ENCODE measurements around the gene NKX2-2. TPM values are rescaled to one million over a fixed set of nuclear protein-coding genes. Genes with fewer than 3 reads are reported as not detected.

Gene NKX2-2
- total RNA-seq, 4 donors from 2014 or later: 1.7 to 3.9 (median 2.9) TPM

- Histone ChIP-seq H3K27me3 (peaks cover 0 to 77% of the 10 kb centered on the region in 2 donors), H3K27ac (no peak overlapping the region), H3K9me3 (peaks cover 0 to 4% (median 0%) of the 10 kb centered on the region in 4 donors), H3K36me3 (no peaks in the 10 kb centered on the region), H3K4me1 (peaks cover 0 to 60% (median 8%) of the 10 kb centered on the region in 4 donors), H3K4me3 (peak overlapping the region in 2 of 4 donors; percentile 24 to 26)
- TF ChIP-seq POLR2A (IDR thresholded peaks at IDR 0.05) (no peak), CTCF (IDR thresholded peaks at IDR 0.05) (no peak)
- DNase-seq: peak in 1 of 3 donors; percentile 50
These were observed 642 bp downstream of the NKX2-2 start for GRCh38 chr20:21513181-21513663.

DNA sequence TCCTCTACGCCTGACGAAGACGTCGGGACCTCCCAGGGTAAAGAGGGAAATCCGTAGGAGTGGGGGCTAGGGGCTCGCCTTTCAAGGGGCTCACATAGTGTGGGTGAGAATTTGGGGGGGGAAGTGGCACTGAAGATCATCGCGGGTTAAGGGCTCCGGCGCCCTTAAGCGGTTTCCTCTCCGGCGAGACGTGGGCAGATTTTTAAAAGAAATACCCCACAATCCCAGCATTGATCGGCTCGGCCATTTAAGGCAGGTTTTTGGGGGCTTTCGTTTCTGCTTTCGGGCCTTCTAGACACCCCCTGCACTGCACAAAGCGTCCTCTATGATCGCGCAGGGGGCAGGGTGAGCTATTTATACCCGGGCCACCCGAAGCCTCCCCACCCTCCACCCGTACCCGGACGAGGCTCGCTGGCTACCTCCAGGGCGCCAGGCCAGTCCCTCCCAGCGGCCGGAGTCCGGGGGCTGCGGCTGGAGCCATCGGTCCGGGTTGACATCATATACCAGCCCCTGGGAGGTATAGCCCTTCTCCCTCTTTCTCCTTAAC is 1.2 kb downstream of the NKX2-2 start:
- peak overlapping the region in 2 of 4 donors; percentile 20 to 24 for H3K4me3 ChIP-seq
- TF ChIP-seq POLR2A (IDR thresholded peaks at IDR 0.05) (no peak), CTCF (IDR thresholded peaks at IDR 0.05) (no peak)
- H3K27me3 ChIP-seq: peaks cover 0 to 79% of the 10 kb centered on the region in 2 donors
- no peaks in the 10 kb centered on the region for H3K36me3 ChIP-seq
- peaks cover 0 to 4% (median 0%) of the 10 kb centered on the region in 4 donors for H3K9me3 ChIP-seq
- no peak for DNase-seq
- H3K27ac ChIP-seq: no peak overlapping the region
- peaks cover 0 to 60% (median 8%) of the 10 kb centered on the region in 4 donors for H3K4me1 ChIP-seq

DNA sequence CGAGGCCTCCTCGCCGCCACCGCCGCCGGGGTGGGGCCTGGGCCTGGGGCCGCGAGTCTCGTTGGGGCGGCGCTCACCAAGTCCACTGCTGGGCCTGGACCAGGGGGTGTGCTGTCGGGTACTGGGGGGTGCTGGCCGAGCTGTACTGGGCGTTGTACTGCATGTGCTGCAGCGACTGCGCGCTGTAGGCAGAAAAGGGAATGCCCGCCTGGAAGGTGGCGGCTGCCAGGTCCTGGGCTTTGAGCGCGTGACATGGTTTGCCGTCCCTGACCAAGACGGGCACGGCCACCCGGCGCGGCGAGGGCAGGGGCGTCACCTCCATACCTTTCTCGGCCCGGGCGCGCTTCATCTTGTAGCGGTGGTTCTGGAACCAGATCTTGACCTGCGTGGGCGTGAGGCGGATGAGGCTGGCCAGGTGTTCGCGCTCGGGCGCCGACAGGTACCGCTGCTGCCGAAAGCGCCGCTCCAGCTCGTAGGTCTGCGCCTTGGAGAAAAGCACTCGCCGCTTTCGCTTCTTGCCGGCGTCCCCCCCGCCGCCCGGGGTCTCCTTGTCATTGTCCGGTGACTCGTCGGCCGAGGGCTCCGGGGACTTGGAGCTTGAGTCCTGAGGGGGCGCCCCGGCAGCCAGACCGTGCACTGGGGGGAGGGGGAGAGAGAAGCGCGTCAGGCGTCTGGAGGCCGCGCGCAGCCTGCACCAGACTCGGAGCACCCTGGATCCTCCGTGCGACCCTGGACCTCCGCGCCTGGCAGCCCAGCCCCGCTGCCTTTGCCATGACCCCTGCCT is 1.8 kb downstream of the NKX2-2 start:
- Histone ChIP-seq H3K27me3 (peaks cover 0 to 81% of the 10 kb centered on the region in 2 donors), H3K4me3 (peak overlapping the region in 2 of 4 donors; percentile 19 to 20), H3K4me1 (peaks cover 0 to 60% (median 8%) of the 10 kb centered on the region in 4 donors), H3K27ac (no peak overlapping the region), H3K36me3 (no peaks in the 10 kb centered on the region), H3K9me3 (peaks cover 0 to 4% (median 0%) of the 10 kb centered on the region in 4 donors)
- TF ChIP-seq CTCF (IDR thresholded peaks at IDR 0.05) (no peak), POLR2A (IDR thresholded peaks at IDR 0.05) (no peak)
- no peak for DNase-seq

DNA sequence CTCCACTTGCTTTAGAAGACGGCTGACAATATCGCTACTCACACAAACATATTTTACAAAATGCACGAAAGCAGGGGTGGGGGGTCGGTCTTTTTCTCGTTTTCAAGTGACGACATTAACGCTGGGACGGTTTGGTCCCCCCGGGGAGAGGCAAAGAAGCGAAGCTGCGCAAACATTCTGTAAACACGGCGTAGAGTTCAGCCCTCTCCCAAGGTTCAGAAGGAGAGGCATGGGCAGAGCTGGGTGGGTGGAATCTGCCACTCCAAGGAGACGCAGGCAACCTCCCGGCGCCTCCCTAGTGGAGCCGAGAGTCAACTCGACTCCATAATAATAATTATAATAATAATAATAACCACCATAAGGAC is 2.4 kb downstream of the NKX2-2 start:
- TF ChIP-seq POLR2A (IDR thresholded peaks at IDR 0.05) (no peak), CTCF (IDR thresholded peaks at IDR 0.05) (no peak)
- Histone ChIP-seq H3K27ac (no peak overlapping the region), H3K4me1 (peaks cover 0 to 65% (median 8%) of the 10 kb centered on the region in 4 donors), H3K4me3 (no peak overlapping the region), H3K9me3 (peaks cover 0 to 4% (median 0%) of the 10 kb centered on the region in 4 donors), H3K27me3 (peaks cover 0 to 81% of the 10 kb centered on the region in 2 donors), H3K36me3 (no peaks in the 10 kb centered on the region)
- DNase-seq: no peak

DNA sequence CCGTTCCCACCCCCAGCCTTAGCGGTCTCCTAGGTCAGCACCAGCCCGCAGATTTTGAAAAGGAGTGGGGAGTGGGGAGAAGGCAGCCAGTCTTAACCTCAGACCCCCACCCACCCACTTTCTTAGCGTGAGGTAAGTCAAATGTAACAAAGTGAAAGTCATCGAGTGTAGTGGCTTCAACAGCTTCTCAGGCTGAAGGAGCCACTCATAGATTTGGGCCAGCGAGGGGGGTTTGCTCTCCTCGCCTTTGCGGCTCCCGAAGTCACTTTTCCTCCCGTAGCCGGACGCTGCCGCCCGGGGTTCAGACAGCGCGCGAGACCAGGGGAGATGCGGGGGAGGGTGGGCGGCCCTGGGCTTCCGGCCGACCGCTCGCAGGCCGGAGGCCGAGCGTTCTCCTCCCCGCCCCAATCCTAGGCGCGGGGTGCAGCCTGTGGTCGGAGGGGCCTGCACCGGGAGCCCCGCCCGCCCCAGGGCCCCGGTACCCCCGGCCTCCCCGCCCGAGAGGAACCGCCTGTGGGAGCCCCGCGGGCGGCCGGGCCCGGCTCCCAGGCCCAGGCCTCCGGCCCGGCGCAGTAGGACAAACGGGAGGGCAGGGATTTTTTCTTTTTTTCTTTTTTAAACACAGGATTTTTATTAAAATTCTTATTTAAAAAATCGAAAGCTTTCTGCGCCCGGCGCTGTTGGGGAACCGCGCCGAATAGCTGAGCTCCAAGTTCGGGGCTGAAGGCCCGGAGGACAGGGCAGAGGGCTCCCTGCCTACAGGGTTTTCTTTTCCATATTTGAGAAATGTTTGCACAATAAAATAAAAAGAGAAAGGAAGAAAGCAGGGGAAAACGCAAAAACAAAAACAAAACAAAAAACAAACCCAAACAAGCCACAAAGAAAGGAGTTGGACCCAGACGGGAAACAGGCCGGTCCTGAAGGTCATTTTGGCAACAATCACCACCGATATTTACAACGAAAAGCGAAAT is 3.2 kb downstream of the NKX2-2 start:
- Histone ChIP-seq H3K4me1 (peaks cover 0 to 72% (median 13%) of the 10 kb centered on the region in 4 donors), H3K27ac (no peak overlapping the region), H3K36me3 (no peaks in the 10 kb centered on the region), H3K9me3 (peaks cover 0 to 4% (median 0%) of the 10 kb centered on the region in 4 donors), H3K4me3 (peak overlapping the region in 3 of 4 donors; percentile 37 to 46 (median 38)), H3K27me3 (peaks cover 0 to 81% of the 10 kb centered on the region in 2 donors)
- no peak for TF ChIP-seq POLR2A (IDR thresholded peaks at IDR 0.05)
- no peak for TF ChIP-seq CTCF (IDR thresholded peaks at IDR 0.05)
- no peak for DNase-seq
